Left lung (tissue), 10 donors: Measurements from ENCODE around the gene KCNG2. TPM values are rescaled to one million over a fixed set of nuclear protein-coding genes. Genes with fewer than 3 reads are reported as not detected.

ENCODE experiments used
- ATAC-seq: fragments of 200-7000 bp; cut with Tn5 transposase; one replicate; pipeline ENCODE4 v1.9.1; 2020; ENCODE audit warnings: moderate library complexity
- DNase-seq, 4 donors: peaks; one replicate each; pipeline ENCODE4 v3.0.0-alpha.2; 2013 to 2020
- H3K27ac ChIP-seq, 2 donors: fragments of 200-600 bp; sonication (generic) in 1 of 2; one replicate each; pipeline versions ENCODE4 v1.5.0 to v1.8.0; 2020 to 2021
- H3K27me3 ChIP-seq, 2 donors: fragments of 200-600 bp; sonication (generic) in 1 of 2; one replicate each; pipeline versions ENCODE4 v1.5.0 to v1.8.0; 2020 to 2021
- H3K36me3 ChIP-seq, 2 donors: fragments of 200-600 bp; sonication (generic) in 1 of 2; one replicate each; pipeline versions ENCODE4 v1.5.0 to v1.8.0; 2020 to 2021
- H3K4me1 ChIP-seq, 2 donors: fragments of 200-600 bp; one replicate each; pipeline ENCODE4 v1.8.0; 2021
- H3K4me3 ChIP-seq, 2 donors: fragments of 200-600 bp; sonication (generic) in 1 of 2; one replicate each; pipeline versions ENCODE4 v1.5.0 to v1.8.0; 2020 to 2021; ENCODE audit warnings: mild to moderate bottlenecking in 1 of 2
- H3K9me3 ChIP-seq, 2 donors: fragments of 200-600 bp; sonication (generic) in 1 of 2; one replicate each; pipeline versions ENCODE4 v1.5.0 to v1.8.0; 2020 to 2021
- CTCF ChIP-seq, 2 donors: fragments of 200-600 bp; sonication (generic) in 1 of 2; IDR thresholded peaks; one replicate each; pipeline versions ENCODE4 v1.5.0 to v1.8.0; 2021; ENCODE audit warnings: antibody characterized with exemption in 2 of 2
- intact Hi-C, 2 donors: fragments of 100-400 bp; cut with DNase I; formaldehyde crosslinking; loops; one replicate each; pipeline versions ENCODE4 v1.11.2 to v1.14.2; 2022
- polyA plus RNA-seq, 6 donors: library from polyadenylated mRNA; unstranded; fragments of 120-200 nt; gene quantifications; one replicate each; pipeline ENCODE4 v1.2.1, GENCODE V29; 2013; ENCODE audit not compliant: insufficient read length in 6 of 6
- total RNA-seq, 2 donors: library from RNA; stranded (reverse); fragmentation: NEBNext Ultra II Directional; extraction: Animal tissue kit (Norgen Biotek cat#: 25700); gene quantifications; one replicate each; pipeline ENCODE4 v1.2.1, GENCODE V29; 2021
- donor health status: DM: no; HTN: yes; CAD: no.
- donor health status: DM: no; HTN: no; CAD: no.

KCNG2 gene
- total and polyA plus RNA-seq, 8 donors, result 0.17 to 1.1 (median 0.31) TPM

- Histone ChIP-seq H3K27me3 (no peaks in the 10 kb centered on the region), H3K4me3 (no peak overlapping the region), H3K9me3 (peaks cover 0 to 11% of the 10 kb centered on the region in 2 donors), H3K36me3 (peaks cover 0 to 66% of the 10 kb centered on the region in 2 donors), H3K27ac (no peak overlapping the region), H3K4me1 (no peaks in the 10 kb centered on the region)
- intact Hi-C loops, result no loop called here
- no peak for DNase-seq
- TF ChIP-seq CTCF (IDR thresholded peaks at IDR 0.05), result no peak
- no peak for ATAC-seq
Measured at GRCh38 chr18:79915161-79916127, 117.7 kb downstream of the KCNG2 start.

- H3K27me3 ChIP-seq, result no peaks in the 10 kb centered on the region
- no peak overlapping the region for H3K4me3 ChIP-seq
- no peak for ATAC-seq
- intact Hi-C loops, result no loop called here
- peaks cover 0 to 11% of the 10 kb centered on the region in 2 donors for H3K9me3 ChIP-seq
- no peak overlapping the region for H3K27ac ChIP-seq
- H3K4me1 ChIP-seq, result no peaks in the 10 kb centered on the region
- TF ChIP-seq CTCF (IDR thresholded peaks at IDR 0.05), result no peak
- no peak for DNase-seq
- H3K36me3 ChIP-seq, result peaks cover 0 to 66% of the 10 kb centered on the region in 2 donors
Measured at GRCh38 chr18:79916128-79916494, 118.4 kb downstream of the KCNG2 start.

GRCh38 chr18:79916546-79917168, 118.9 kb downstream of the KCNG2 start:
- no peak overlapping the region for H3K27ac ChIP-seq
- TF ChIP-seq CTCF (IDR thresholded peaks at IDR 0.05), result no peak
- intact Hi-C loops, result no loop called here
- DNase-seq, result peak in 1 of 4 donors; percentile 53
- peaks cover 0 to 11% of the 10 kb centered on the region in 2 donors for H3K9me3 ChIP-seq
- peaks cover 0 to 66% of the 10 kb centered on the region in 2 donors for H3K36me3 ChIP-seq
- H3K4me3 ChIP-seq, result no peak overlapping the region
- ATAC-seq, result no peak
- no peaks in the 10 kb centered on the region for H3K4me1 ChIP-seq
- no peaks in the 10 kb centered on the region for H3K27me3 ChIP-seq

GRCh38 chr18:79917169-79917852, 119.6 kb downstream of the KCNG2 start:
- intact Hi-C loops, result no loop called here
- H3K9me3 ChIP-seq, result peaks cover 0 to 11% of the 10 kb centered on the region in 2 donors
- H3K27me3 ChIP-seq, result no peaks in the 10 kb centered on the region
- peaks cover 0 to 66% of the 10 kb centered on the region in 2 donors for H3K36me3 ChIP-seq
- no peak for TF ChIP-seq CTCF (IDR thresholded peaks at IDR 0.05)
- H3K4me3 ChIP-seq, result no peak overlapping the region
- H3K4me1 ChIP-seq, result no peaks in the 10 kb centered on the region
- ATAC-seq (no peak), DNase-seq (peak in 1 of 4 donors; percentile 71)
- no peak overlapping the region for H3K27ac ChIP-seq
